H9 (cell line): ENCODE data around the gene APBB2. TPM values are rescaled to one million over a fixed set of nuclear protein-coding genes. Genes with fewer than 3 reads are reported as not detected.
"Not testable (repeated sequence)": the region's sequence is repeated elsewhere in the genome, so short reads cannot be mapped to it uniquely, and the experiment has no call there.

Experiments used
- DNase-seq: peaks from one replicate; pipeline ENCODE4 v3.0.0-alpha.2; 2017
- H2AFZ ChIP-seq: one replicate; pipeline ENCODE4 v1.6.1; 2013; ENCODE audit warnings: mild to moderate bottlenecking, low read length, control low read depth, moderate library complexity
- H2AK5ac ChIP-seq: 2 replicates; pipeline ENCODE4 v1.6.1; 2013; ENCODE audit warnings: low read length, control low read depth, mixed read lengths; ENCODE audit not compliant: insufficient read length
- H2BK120ac ChIP-seq: one replicate; pipeline ENCODE4 v1.6.1; 2013; ENCODE audit warnings: low read depth, mild to moderate bottlenecking, low read length, control low read depth, inconsistent platforms; ENCODE audit not compliant: poor library complexity, severe bottlenecking
- H2BK12ac ChIP-seq: 2 replicates; pipeline ENCODE4 v1.6.1; 2013; ENCODE audit warnings: low read length, control low read depth, mixed read lengths, low read depth; ENCODE audit not compliant: insufficient read length
- H2BK15ac ChIP-seq: 2 replicates; pipeline ENCODE4 v1.6.1; 2013; ENCODE audit warnings: low read depth, low read length, control low read depth
- H2BK20ac ChIP-seq: one replicate; pipeline ENCODE4 v1.6.1; 2013; ENCODE audit warnings: low read depth, mild to moderate bottlenecking, low read length, control low read depth, inconsistent platforms; ENCODE audit not compliant: poor library complexity, severe bottlenecking
- H2BK5ac ChIP-seq: 2 replicates; pipeline ENCODE4 v1.6.1; 2013; ENCODE audit warnings: low read length, control low read depth, mixed read lengths; ENCODE audit not compliant: insufficient read length
- H3K14ac ChIP-seq: 2 replicates; pipeline ENCODE4 v1.6.1; 2013; ENCODE audit warnings: low read length, control low read depth; ENCODE audit not compliant: insufficient read depth
- H3K18ac ChIP-seq: 2 replicates; pipeline ENCODE4 v1.6.1; 2013; ENCODE audit warnings: low read depth, mild to moderate bottlenecking, mixed read lengths, low read length, control low read depth; ENCODE audit not compliant: insufficient read length
- H3K23ac ChIP-seq: 2 replicates; pipeline ENCODE4 v1.6.1; 2013; ENCODE audit warnings: low read length, control low read depth, mixed read lengths, low read depth; ENCODE audit not compliant: insufficient read length
- H3K23me2 ChIP-seq: 2 replicates; pipeline ENCODE4 v1.6.1; 2013; ENCODE audit warnings: low read depth, mild to moderate bottlenecking, mixed read lengths, low read length, control low read depth; ENCODE audit not compliant: insufficient read length, poor library complexity, severe bottlenecking
- H3K27ac ChIP-seq: 2 replicates; pipeline ENCODE4 v1.5.1; 2013; ENCODE audit warnings: low read length, control low read depth, mixed read lengths, low read depth; ENCODE audit not compliant: insufficient read length
- H3K27me3 ChIP-seq: 2 replicates; pipeline ENCODE4 v1.6.1; 2013; ENCODE audit warnings: low read length, control low read depth, inconsistent platforms; ENCODE audit not compliant: insufficient read depth
- H3K4ac ChIP-seq: 2 replicates; pipeline ENCODE4 v1.6.1; 2013; ENCODE audit warnings: low read depth, mild to moderate bottlenecking, control low read depth, inconsistent platforms, low read length, moderate library complexity
- H3K4me1 ChIP-seq: 2 replicates; pipeline ENCODE4 v1.6.1; 2013; ENCODE audit warnings: low read length, control low read depth, inconsistent platforms; ENCODE audit not compliant: insufficient read depth
- H3K4me2 ChIP-seq: 2 replicates; pipeline ENCODE4 v1.6.1; 2013; ENCODE audit warnings: low read length, control low read depth, mixed read lengths; ENCODE audit not compliant: insufficient read length, insufficient read depth
- H3K56ac ChIP-seq: 2 replicates; pipeline ENCODE4 v1.6.1; 2013; ENCODE audit warnings: low read depth, mild to moderate bottlenecking, mixed read lengths, low read length, control low read depth; ENCODE audit not compliant: insufficient read length
- H3K79me1 ChIP-seq: 2 replicates; pipeline ENCODE4 v1.6.1; 2013; ENCODE audit warnings: low read depth, mild to moderate bottlenecking, moderate library complexity, low read length, control low read depth, inconsistent platforms; ENCODE audit not compliant: insufficient read depth, poor library complexity, severe bottlenecking
- H3K79me2 ChIP-seq: 2 replicates; pipeline ENCODE4 v1.6.1; 2013; ENCODE audit warnings: low read length, control low read depth, inconsistent platforms; ENCODE audit not compliant: insufficient read depth
- H3K9ac ChIP-seq: 2 replicates; pipeline ENCODE4 v1.6.1; 2013; ENCODE audit warnings: low read length, control low read depth, mixed read lengths; ENCODE audit not compliant: insufficient read length; ENCODE audit errors: extremely low read depth
- H3K9me3 ChIP-seq: one replicate; pipeline ENCODE4 v1.6.1; 2013; ENCODE audit warnings: low read depth, low read length, inconsistent platforms; ENCODE audit not compliant: control insufficient read depth
- H3T11ph ChIP-seq: one replicate; pipeline ENCODE4 v1.6.1; 2013; ENCODE audit warnings: mild to moderate bottlenecking, low read length, control low read depth, inconsistent platforms
- H4K20me1 ChIP-seq: one replicate; pipeline ENCODE4 v1.6.1; 2013; ENCODE audit not compliant: control insufficient read depth, insufficient read length, insufficient read depth
- H4K5ac ChIP-seq: 2 replicates; pipeline ENCODE4 v1.6.1; 2013; ENCODE audit warnings: low read depth, mild to moderate bottlenecking, mixed read lengths, low read length, control low read depth; ENCODE audit not compliant: insufficient read length
- H4K8ac ChIP-seq: replicated peaks from 2 replicates; pipeline ENCODE4 v1.6.1; 2013; ENCODE audit warnings: low read length, control low read depth, mixed read lengths, low read depth; ENCODE audit not compliant: insufficient read length
- H4K91ac ChIP-seq: 2 replicates; pipeline ENCODE4 v1.6.1; 2013; ENCODE audit warnings: low read depth, mild to moderate bottlenecking, moderate library complexity, mixed read lengths, low read length, control low read depth; ENCODE audit not compliant: insufficient read length
- H3K27ac Mint-ChIP-seq, 3 experiments: 2 replicates in 2 of 3; 3 replicates in 1 of 3; pipeline ENCODE4 v1.8.0; 2020 to 2021; ENCODE audit warnings: mixed read lengths in 3 of 3, mild to moderate bottlenecking in 1 of 3, moderate library complexity in 1 of 3
- H3K27me3 Mint-ChIP-seq: 2 replicates; pipeline ENCODE4 v1.8.0; 2021; ENCODE audit warnings: low read depth, mild to moderate bottlenecking, moderate library complexity, mixed read lengths
- H3K36me3 Mint-ChIP-seq, 3 experiments: 2 replicates in 2 of 3; 3 replicates in 1 of 3; pipeline ENCODE4 v1.8.0; 2020 to 2021; ENCODE audit warnings: low read depth in 3 of 3, mixed read lengths in 3 of 3; ENCODE audit not compliant: insufficient read depth in 1 of 3
- H3K4me1 Mint-ChIP-seq, 2 experiments: 2 replicates each; pipeline ENCODE4 v1.8.0; 2020; ENCODE audit warnings: mixed read lengths in 2 of 2
- H3K4me3 Mint-ChIP-seq, 2 experiments: 2 replicates in 1 of 2; 3 replicates in 1 of 2; pipeline ENCODE4 v1.8.0; 2020 to 2021; ENCODE audit warnings: mild to moderate bottlenecking in 2 of 2, mixed read lengths in 2 of 2, moderate library complexity in 1 of 2
- H3K9me3 Mint-ChIP-seq, 2 experiments: 2 replicates in 1 of 2; 3 replicates in 1 of 2; pipeline ENCODE4 v1.8.0; 2020; ENCODE audit warnings: mild to moderate bottlenecking in 2 of 2, mixed read lengths in 2 of 2, moderate library complexity in 1 of 2
- WGBS: extraction: QIAGEN DNeasy Blood & Tissue Kit; methylation state at CpG from one replicate; pipeline ENCODE4 v1.1.7; 2013; ENCODE audit warnings: missing lambda C conversion rate, low lambda C conversion rate, mixed read lengths; ENCODE audit not compliant: insufficient read length; ENCODE audit errors: extremely low coverage; 5-methylcytosine and 5-hydroxymethylcytosine counted together
- total RNA-seq: library from RNA; stranded (reverse); gene quantifications from 2 replicates; pipeline ENCODE4 v1.2.1, GENCODE V29; 2021
- TF ChIP-seq, protein P1 (sequence below): fragments of 200-600 bp; sonication (generic); conservative IDR thresholded peaks from 3 replicates; pipeline ENCODE4 v1.8.0; 2021; ENCODE audit warnings: antibody characterized with exemption, mild to moderate bottlenecking

Gene APBB2
- total RNA-seq, 1 experiment from 2014 or later = 39.6 TPM

DNA sequence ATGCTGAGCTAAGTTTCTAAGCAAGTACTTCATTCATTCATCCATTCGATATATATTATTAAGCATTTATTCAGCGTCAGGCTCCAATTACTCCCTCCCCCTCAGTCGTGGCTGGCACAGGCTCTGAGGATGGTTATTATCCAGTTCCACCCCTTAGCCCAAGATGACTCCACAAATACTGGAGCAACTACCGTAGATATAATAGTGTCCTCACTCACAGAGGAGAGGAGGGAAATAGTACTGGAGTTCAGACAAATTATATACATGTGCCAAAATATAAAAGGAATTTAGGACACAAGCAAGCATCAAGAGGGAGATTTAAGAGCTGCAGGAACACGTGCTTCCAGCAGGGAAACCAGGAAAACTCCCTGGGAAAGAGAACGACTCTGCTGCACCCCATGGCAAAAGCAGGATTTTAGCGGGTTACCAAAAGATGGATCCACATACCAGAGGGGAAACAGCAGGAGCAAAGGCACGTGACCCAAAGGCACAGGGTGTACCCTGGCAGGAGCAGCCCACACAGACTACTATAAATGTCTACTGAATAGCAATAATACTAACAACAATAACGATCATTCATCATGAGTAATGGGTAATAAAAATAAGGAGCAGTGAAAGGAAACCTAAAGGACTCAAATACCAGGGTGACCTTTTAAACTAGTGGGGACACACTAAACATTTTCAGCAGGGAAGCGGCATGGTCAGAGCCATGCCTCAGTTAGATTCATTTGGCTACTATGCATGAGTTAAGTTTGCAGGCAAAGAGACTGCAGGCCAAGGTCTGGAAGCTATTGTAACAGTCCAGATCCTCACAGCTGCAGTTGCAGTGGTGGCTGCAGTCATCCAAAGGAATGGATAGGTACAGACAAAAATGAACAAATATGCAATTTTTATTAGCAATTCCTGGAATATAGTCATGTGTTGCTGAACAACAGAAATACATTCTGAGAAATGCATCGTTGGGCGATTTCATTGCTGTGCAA lies 153.7 kb downstream of the APBB2 start:
- H2BK12ac ChIP-seq = no peak overlapping the region
- H3K14ac ChIP-seq = no peak overlapping the region
- H2BK5ac ChIP-seq = no peak overlapping the region
- H3K36me3 Mint-ChIP-seq = peaks cover 13 to 20% (median 16%) of the 10 kb centered on the region in 3 experiments
- H3K18ac ChIP-seq = no peak overlapping the region
- DNase-seq = no peak
- no peaks in the 10 kb centered on the region; the same call in 1 of the 2 replicates for H3K4me1 ChIP-seq
- no peak overlapping the region for H2BK15ac ChIP-seq
- H3K9ac ChIP-seq = no peak overlapping the region
- no peaks in the 10 kb centered on the region for H3K27me3 ChIP-seq
- H2BK20ac ChIP-seq = no peak overlapping the region
- H3K27ac ChIP-seq = no peak overlapping the region
- no peaks in the 10 kb centered on the region for H4K20me1 ChIP-seq
- no CpG with 5 or more reads among the region's 12 CpGs for WGBS
- no peak overlapping the region for H3K23ac ChIP-seq
- H3K27me3 Mint-ChIP-seq = no peaks in the 10 kb centered on the region
- no peak overlapping the region for H4K8ac ChIP-seq
- TF ChIP-seq, protein P1, sequence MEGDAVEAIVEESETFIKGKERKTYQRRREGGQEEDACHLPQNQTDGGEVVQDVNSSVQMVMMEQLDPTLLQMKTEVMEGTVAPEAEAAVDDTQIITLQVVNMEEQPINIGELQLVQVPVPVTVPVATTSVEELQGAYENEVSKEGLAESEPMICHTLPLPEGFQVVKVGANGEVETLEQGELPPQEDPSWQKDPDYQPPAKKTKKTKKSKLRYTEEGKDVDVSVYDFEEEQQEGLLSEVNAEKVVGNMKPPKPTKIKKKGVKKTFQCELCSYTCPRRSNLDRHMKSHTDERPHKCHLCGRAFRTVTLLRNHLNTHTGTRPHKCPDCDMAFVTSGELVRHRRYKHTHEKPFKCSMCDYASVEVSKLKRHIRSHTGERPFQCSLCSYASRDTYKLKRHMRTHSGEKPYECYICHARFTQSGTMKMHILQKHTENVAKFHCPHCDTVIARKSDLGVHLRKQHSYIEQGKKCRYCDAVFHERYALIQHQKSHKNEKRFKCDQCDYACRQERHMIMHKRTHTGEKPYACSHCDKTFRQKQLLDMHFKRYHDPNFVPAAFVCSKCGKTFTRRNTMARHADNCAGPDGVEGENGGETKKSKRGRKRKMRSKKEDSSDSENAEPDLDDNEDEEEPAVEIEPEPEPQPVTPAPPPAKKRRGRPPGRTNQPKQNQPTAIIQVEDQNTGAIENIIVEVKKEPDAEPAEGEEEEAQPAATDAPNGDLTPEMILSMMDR = no peak
- H3K4me2 ChIP-seq = no peak overlapping the region
- H2BK120ac ChIP-seq = no peak overlapping the region
- H3T11ph ChIP-seq = no peak overlapping the region
- peaks cover 7 to 10% of the 10 kb centered on the region in 2 experiments; a peak in 3 of 5 replicates for H3K9me3 Mint-ChIP-seq
- no peak overlapping the region for H2AFZ ChIP-seq
- no peaks in the 10 kb centered on the region for H3K23me2 ChIP-seq
- no peak overlapping the region for H4K5ac ChIP-seq
- H3K4me3 Mint-ChIP-seq = no peak overlapping the region; a peak in 1 of 5 replicates
- no peak overlapping the region for H4K91ac ChIP-seq
- H3K56ac ChIP-seq = no peak overlapping the region
- H3K4me1 Mint-ChIP-seq = peaks cover 7 to 13% of the 10 kb centered on the region in 2 experiments
- no peak overlapping the region for H2AK5ac ChIP-seq
- H3K9me3 ChIP-seq = no peaks in the 10 kb centered on the region
- no peak overlapping the region; a peak in 1 of 7 replicates for H3K27ac Mint-ChIP-seq
- H3K4ac ChIP-seq = no peak overlapping the region
- no peaks in the 10 kb centered on the region for H3K79me1 ChIP-seq
- H3K79me2 ChIP-seq = no peaks in the 10 kb centered on the region

GRCh38 chr4:41059411-41059810 lies 154.9 kb downstream of the APBB2 start:
- H3K27me3 ChIP-seq, H3K18ac ChIP-seq, H3K56ac ChIP-seq, H3K9me3 ChIP-seq, H3K9ac ChIP-seq, H3K14ac ChIP-seq, H3K27ac Mint-ChIP-seq, H2BK15ac ChIP-seq, H2AFZ ChIP-seq, H3K79me1 ChIP-seq, H3T11ph ChIP-seq, H4K20me1 ChIP-seq, H2BK20ac ChIP-seq, H3K27ac ChIP-seq, H3K4me2 ChIP-seq, H4K91ac ChIP-seq, H3K79me2 ChIP-seq, H3K4me1 ChIP-seq, H2AK5ac ChIP-seq, H3K9me3 Mint-ChIP-seq, H2BK120ac ChIP-seq, H4K8ac ChIP-seq, DNase-seq, H2BK12ac ChIP-seq, H3K23ac ChIP-seq, H4K5ac ChIP-seq, H3K4ac ChIP-seq, H3K27me3 Mint-ChIP-seq, H2BK5ac ChIP-seq, H3K4me3 Mint-ChIP-seq, H3K23me2 ChIP-seq: not testable (repeated sequence)
- peaks cover 7 to 13% of the 10 kb centered on the region in 2 experiments for H3K4me1 Mint-ChIP-seq
- peaks cover 13 to 20% (median 16%) of the 10 kb centered on the region in 3 experiments for H3K36me3 Mint-ChIP-seq
- no CpG with 5 or more reads among the region's 9 CpGs for WGBS
